HL-60 (cell line): ENCODE measurements around the gene TOX2.

Experiments used
- DNase-seq, 2 experiments: peaks; one replicate each; pipeline ENCODE4 v3.0.0-alpha.2; 2010 to 2020; ENCODE audit warnings: low read depth in 1 of 2, low spot score in 1 of 2
- H3K27ac ChIP-seq: fragments of 250-450 bp; sonication (Bioruptor Pico); replicated peaks from 2 replicates; pipeline ENCODE4 v1.5.1; 2020; ENCODE audit warnings: mild to moderate bottlenecking, moderate library complexity
- H3K27me3 ChIP-seq: fragments of 250-450 bp; sonication (Bioruptor Pico); 2 replicates; pipeline ENCODE4 v1.5.1; 2021; ENCODE audit warnings: mild to moderate bottlenecking, moderate library complexity; ENCODE audit not compliant: insufficient read depth, poor library complexity, severe bottlenecking
- H3K4me3 ChIP-seq: replicated peaks from 2 replicates; pipeline ENCODE4 v1.5.1; 2011; ENCODE audit warnings: mild to moderate bottlenecking, control low read depth, low read length; ENCODE audit not compliant: insufficient read depth
- CTCF ChIP-seq: IDR thresholded peaks from one replicate; pipeline ENCODE4 v1.5.1; 2011; ENCODE audit warnings: low read length, control low read depth, inconsistent platforms; ENCODE audit not compliant: insufficient read depth
- GABPA ChIP-seq: IDR thresholded peaks from 2 replicates; pipeline ENCODE4 v1.6.1; 2012; ENCODE audit warnings: low read depth
- POLR2AphosphoS5 ChIP-seq: IDR thresholded peaks from 2 replicates; pipeline ENCODE4 v1.6.1; 2012; ENCODE audit warnings: low read depth
- SPI1 ChIP-seq: IDR thresholded peaks from 2 replicates; pipeline ENCODE4 v1.6.1; 2012; ENCODE audit warnings: low read depth, mild to moderate bottlenecking, borderline replicate concordance
- TF ChIP-seq, protein P1 (sequence below): IDR thresholded peaks from 2 replicates; pipeline ENCODE4 v1.6.1; 2012; ENCODE audit warnings: low read depth; ENCODE audit not compliant: insufficient replicate concordance

The TOX2 gene

DNA sequence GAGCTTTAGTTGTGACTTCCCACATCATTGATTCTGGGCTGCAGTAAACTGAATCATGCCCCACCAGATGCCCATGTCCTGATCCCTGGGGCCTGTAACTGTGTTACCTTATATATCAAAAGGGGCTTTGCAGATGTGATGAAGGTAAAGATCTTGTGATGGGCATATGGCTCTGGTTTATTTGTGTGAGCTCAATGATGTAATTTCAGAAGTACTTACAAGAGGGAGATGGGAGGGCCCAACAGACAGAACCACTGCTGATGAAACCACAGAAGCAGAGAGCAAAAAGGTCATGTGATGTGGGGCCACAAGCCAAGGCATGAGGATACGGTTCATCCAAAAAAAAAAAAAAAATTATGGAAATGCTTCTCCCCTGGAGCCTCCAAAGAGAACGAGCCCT lies 118.7 kb downstream of the TOX2 start:
- H3K4me3 ChIP-seq = no peak overlapping the region
- peaks cover 4% of the 10 kb centered on the region for H3K27me3 ChIP-seq
- no peak overlapping the region for H3K27ac ChIP-seq
- no peak for DNase-seq
- TF ChIP-seq POLR2AphosphoS5 (no peak), GABPA (no peak), CTCF (no peak), SPI1 (no peak)
- TF ChIP-seq, protein P1, sequence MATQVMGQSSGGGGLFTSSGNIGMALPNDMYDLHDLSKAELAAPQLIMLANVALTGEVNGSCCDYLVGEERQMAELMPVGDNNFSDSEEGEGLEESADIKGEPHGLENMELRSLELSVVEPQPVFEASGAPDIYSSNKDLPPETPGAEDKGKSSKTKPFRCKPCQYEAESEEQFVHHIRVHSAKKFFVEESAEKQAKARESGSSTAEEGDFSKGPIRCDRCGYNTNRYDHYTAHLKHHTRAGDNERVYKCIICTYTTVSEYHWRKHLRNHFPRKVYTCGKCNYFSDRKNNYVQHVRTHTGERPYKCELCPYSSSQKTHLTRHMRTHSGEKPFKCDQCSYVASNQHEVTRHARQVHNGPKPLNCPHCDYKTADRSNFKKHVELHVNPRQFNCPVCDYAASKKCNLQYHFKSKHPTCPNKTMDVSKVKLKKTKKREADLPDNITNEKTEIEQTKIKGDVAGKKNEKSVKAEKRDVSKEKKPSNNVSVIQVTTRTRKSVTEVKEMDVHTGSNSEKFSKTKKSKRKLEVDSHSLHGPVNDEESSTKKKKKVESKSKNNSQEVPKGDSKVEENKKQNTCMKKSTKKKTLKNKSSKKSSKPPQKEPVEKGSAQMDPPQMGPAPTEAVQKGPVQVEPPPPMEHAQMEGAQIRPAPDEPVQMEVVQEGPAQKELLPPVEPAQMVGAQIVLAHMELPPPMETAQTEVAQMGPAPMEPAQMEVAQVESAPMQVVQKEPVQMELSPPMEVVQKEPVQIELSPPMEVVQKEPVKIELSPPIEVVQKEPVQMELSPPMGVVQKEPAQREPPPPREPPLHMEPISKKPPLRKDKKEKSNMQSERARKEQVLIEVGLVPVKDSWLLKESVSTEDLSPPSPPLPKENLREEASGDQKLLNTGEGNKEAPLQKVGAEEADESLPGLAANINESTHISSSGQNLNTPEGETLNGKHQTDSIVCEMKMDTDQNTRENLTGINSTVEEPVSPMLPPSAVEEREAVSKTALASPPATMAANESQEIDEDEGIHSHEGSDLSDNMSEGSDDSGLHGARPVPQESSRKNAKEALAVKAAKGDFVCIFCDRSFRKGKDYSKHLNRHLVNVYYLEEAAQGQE = no peak

DNA sequence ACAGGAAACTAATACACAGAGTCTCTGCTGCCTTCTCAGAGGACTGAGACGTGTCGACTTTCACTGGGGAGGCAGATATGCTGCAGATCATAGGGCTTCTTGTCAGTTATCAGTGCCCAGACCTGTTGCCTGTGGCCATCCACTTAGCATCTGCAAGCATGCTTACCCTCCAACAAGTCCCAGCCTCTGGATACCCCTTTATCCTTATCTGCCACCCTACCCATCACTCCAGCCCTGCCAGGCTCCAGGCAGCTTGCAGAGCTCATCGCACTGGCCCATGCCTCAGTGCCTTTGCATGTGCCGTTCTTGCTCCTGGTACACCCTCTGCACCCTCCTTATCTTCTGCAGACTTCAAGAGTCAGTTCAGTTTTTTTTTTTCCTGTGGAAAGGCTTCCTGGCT lies 119.2 kb downstream of the TOX2 start:
- no peak for DNase-seq
- Histone ChIP-seq H3K27ac (no peak overlapping the region), H3K27me3 (peaks cover 9% of the 10 kb centered on the region), H3K4me3 (no peak overlapping the region)
- TF ChIP-seq GABPA (no peak), CTCF (no peak), SPI1 (no peak), POLR2AphosphoS5 (no peak)
- TF ChIP-seq, protein P1 = no peak

GRCh38 chr20:44034451-44034850 lies 119.8 kb downstream of the TOX2 start:
- TF ChIP-seq GABPA (no peak), CTCF (no peak), POLR2AphosphoS5 (no peak), SPI1 (no peak)
- TF ChIP-seq, protein P1 = no peak
- no peak for DNase-seq
- H3K27me3 ChIP-seq = peaks cover 14% of the 10 kb centered on the region
- no peak overlapping the region for H3K27ac ChIP-seq
- H3K4me3 ChIP-seq = no peak overlapping the region
